ENCODE results near the gene GTF2IRD1.
"Not testable (repeated sequence)": the region's sequence is repeated elsewhere in the genome, so short reads cannot be mapped to it uniquely, and the experiment has no call there.

The GTF2IRD1 gene

DNA sequence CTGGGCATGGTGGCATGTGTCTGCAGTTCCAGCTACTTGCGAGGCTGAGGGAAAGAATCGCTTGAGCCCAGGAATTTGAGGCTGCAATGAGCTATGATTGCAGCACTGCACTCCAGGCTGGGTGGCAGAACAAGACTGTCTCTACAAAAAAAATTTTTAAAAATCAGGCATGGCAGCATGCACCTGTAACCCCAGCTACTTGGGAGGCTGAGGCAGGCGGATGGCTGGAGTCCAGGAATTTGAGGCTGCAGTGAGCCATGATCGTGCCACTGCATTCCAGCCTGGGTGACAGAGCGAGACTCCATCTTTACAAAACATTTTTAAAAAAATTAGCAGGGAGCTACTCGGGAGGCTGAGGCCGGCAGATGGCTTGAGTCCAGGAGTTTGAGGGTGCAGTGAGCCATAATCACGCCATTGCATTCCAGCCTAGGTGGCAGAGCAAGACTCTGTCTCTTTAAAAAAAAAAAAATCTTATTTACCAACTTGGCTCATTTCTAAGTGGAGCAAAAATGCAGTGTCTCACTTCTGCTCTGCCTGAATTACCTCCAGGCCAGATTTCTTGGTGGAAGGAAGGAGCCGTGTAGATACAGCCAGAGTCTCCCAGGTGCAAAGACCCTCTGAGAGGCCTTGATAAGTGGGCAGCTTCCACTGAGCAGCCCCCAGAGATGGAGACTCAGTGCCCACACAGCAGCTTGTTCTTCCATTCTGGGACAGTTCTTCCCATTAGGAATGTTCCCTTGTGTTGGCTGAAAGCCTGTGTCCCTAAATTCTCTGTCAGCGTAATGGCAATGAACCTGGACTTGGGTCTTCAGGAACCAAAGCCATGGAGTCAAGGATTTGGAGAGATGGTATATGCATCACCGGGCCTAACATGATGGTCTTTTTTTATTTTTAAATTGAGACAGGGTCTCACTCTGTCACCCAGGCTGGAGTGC lies 30.0 kb downstream of the GTF2IRD1 start:
- FAIRE-seq, result no peak
- TF ChIP-seq POLR2AphosphoS5 (IDR thresholded peaks at IDR 0.05; ENCODE audit: low read depth, low read length) (no peak), POLR2A (IDR thresholded peaks at IDR 0.05; ENCODE audit: low read depth, low read length) (no peak), TAF1 (IDR thresholded peaks at IDR 0.05; ENCODE audit: borderline replicate concordance, low read depth, low read length) (no peak)
- DNase-seq (ENCODE audit: insufficient read length), result no peak

- DNase-seq (ENCODE audit: insufficient read length) (no peak), FAIRE-seq (no peak)
- TF ChIP-seq POLR2A (IDR thresholded peaks at IDR 0.05; ENCODE audit: low read depth, low read length), result no peak
- TF ChIP-seq POLR2AphosphoS5 (IDR thresholded peaks at IDR 0.05; ENCODE audit: low read depth, low read length), result no peak
- TF ChIP-seq TAF1 (IDR thresholded peaks at IDR 0.05; ENCODE audit: borderline replicate concordance, low read depth, low read length), result no peak
These were observed 31.9 kb downstream of the GTF2IRD1 start for GRCh38 chr7:74485611-74486010.

DNA sequence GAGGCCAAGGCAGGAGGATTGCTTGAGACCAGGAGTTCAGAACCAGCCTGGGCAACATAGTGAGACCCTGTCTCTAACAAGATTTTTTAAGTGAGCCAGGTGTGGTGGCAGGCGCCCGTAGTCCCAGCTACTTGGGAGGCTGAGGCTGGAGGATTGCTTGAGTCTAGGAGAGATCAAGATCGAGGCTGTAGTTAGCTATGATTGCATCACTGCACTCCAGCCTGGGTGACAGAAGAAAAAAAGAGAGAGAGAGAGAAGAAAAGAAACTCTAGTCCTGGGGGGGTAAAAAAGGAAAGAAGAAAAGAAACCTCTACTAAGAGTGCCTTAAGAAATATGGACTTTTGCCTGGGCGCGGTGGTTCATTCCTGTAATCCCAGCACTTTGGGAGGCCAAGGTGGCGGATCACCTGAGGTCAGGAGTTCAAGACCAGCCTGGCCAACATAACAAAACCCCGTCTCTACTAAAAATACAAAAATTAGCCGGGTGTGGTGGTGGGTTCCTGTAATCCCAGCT lies 34.9 kb downstream of the GTF2IRD1 start:
- not testable (repeated sequence) for FAIRE-seq; DNase-seq (ENCODE audit: insufficient read length)

DNA sequence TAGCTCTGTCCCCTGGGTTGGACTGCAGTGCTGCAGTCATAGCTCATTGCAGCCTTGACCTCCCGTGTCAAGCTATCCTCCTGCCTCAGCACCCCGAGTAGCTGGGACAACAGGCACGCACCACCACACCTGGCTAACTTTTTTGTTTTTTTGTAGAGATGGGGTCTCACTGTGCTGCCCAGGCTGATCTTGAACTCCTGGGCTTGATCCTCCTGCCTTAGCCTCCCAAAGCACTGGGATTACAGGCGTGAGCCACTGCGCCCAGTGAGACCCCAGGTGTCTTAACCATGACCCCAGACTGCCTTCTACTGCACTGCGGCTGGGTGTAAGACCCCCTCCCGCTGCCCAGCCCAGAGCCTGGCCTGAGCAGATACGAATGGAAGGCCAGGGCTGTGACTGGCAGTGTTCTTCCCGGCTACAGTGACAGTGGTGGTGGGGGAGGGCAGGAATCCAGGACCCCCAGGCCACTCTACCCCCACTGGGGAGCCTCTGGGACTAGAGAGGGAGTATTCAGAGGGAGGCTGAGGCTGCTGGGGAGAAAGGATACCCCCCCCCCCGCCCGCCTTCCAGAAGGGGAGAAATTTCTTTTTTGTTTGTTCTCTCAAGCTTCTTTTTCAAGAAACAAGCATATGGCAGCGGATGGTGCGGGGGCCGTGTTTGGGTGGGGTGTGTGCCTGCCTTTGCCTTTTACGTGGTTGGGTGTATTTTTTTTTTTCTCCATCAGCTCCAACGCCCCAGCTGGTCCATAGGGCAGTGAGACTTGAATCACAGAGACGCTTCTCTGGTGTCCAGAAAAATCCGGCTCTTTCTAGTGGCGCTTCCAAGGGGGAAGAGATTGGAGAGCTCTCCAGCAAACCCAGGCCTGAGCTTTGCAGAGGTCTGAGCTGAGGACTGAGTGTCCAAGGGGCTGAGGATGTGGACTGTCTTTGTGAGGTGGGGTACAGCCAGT lies 36.6 kb downstream of the GTF2IRD1 start:
- FAIRE-seq (no peak), DNase-seq (ENCODE audit: insufficient read length) (no peak)
- TF ChIP-seq POLR2AphosphoS5 (IDR thresholded peaks at IDR 0.05; ENCODE audit: low read depth, low read length) (no peak), POLR2A (IDR thresholded peaks at IDR 0.05; ENCODE audit: low read depth, low read length) (no peak), TAF1 (IDR thresholded peaks at IDR 0.05; ENCODE audit: borderline replicate concordance, low read depth, low read length) (no peak)

DNA sequence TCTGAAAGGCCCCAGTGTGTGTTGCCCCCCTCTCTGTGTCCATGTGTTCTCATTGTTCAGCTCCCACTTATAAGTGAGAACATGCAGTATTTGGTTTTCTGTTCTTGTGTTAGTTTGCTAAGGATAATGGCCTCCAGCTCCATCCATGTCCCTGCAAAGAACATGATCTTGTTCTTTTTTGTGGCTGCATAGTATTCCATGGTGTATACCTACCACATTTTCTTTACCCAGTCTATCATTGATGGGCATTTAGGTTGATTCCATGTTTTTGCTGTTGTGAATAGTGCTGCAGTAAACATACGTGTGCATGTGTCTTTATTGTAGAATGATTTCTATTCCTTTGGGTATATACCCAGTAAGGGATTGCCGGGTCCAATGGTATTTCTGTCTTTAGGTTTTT lies 37.8 kb downstream of the GTF2IRD1 start:
- not testable (repeated sequence) for DNase-seq (ENCODE audit: insufficient read length); FAIRE-seq

- FAIRE-seq, result no peak
- TF ChIP-seq POLR2AphosphoS5 (IDR thresholded peaks at IDR 0.05; ENCODE audit: low read depth, low read length) (no peak), TAF1 (IDR thresholded peaks at IDR 0.05; ENCODE audit: borderline replicate concordance, low read depth, low read length) (no peak), POLR2A (IDR thresholded peaks at IDR 0.05; ENCODE audit: low read depth, low read length) (no peak)
- DNase-seq (ENCODE audit: insufficient read length), result no peak
These were observed 39.6 kb downstream of the GTF2IRD1 start for GRCh38 chr7:74493295-74493694.

DNA sequence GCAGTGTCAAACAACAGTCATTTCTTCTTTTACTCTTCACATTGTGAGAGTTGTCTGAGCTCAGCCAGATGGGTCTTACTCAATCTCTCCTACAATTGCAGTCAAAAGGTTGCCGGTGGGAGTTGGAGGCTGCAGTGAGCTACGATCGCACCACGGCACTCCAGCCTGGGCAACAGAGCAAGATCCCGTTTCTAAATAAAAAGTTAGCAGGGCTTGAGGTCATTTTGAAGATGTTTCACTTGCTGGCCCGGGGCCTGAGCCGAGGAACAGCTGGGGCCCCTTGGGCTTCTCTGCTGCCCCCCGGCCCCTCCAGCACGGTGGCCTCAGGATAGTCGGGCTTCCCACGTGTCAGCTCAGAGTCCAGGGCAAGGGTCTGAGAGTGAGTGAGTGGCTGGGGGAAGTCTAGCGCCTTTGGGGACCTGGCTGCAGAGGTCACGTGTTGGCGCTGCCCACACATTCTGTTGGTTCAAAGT lies 40.4 kb downstream of the GTF2IRD1 start:
- DNase-seq (ENCODE audit: insufficient read length) (no peak), FAIRE-seq (no peak)
- no peak for TF ChIP-seq TAF1 (IDR thresholded peaks at IDR 0.05; ENCODE audit: borderline replicate concordance, low read depth, low read length)

DNA sequence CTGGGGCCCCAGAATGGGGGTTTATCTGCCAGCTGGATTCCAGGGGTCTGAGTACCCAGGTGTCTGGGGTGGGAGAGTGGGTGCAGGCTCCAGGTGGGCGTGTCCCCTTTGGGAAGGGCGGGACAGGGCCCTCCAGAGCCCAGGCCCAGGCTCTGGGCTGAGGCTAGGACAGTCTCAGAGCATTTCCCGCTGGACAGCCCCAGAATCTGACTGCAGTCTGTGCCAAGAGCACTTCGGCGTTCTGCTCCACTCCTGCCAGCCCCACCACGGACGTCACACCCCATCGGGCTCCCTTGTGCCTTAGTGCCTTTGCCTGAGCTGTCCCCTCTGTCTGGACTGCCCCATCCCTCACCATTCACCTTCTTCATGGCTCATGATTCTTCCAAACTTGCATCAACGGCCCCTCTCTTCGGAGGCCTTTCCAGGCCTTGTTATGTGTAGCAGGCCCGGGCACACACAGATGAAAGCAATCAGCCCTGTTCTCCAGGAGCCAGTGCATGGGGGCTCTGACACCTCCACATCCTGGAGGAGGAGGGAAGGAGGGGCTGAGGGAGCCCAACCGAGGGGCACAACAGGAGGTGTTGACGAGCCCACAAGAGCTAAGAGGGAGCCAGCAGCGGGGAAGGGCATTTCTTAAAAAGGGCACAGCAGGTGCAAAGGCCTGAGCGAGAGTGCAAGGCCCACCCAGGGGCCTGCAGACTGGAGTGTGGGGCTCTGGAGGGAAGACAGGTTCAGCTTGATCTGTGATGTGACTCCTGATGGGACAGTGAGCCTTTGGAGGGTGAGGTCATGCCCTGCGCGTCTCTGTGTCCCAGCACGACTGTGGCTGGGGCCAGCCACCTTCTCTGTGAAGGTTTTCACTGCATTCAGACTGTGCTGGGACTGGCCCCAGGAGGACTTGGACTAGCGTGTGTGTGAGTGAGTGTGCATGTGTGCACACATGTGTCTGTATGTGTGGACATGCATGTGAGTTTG lies 41.7 kb downstream of the GTF2IRD1 start:
- no peak for DNase-seq (ENCODE audit: insufficient read length)
- no peak for TF ChIP-seq POLR2AphosphoS5 (IDR thresholded peaks at IDR 0.05; ENCODE audit: low read depth, low read length)
- TF ChIP-seq POLR2A (IDR thresholded peaks at IDR 0.05; ENCODE audit: low read depth, low read length), result no peak
- no peak for TF ChIP-seq TAF1 (IDR thresholded peaks at IDR 0.05; ENCODE audit: borderline replicate concordance, low read depth, low read length)
- FAIRE-seq, result no peak

DNA sequence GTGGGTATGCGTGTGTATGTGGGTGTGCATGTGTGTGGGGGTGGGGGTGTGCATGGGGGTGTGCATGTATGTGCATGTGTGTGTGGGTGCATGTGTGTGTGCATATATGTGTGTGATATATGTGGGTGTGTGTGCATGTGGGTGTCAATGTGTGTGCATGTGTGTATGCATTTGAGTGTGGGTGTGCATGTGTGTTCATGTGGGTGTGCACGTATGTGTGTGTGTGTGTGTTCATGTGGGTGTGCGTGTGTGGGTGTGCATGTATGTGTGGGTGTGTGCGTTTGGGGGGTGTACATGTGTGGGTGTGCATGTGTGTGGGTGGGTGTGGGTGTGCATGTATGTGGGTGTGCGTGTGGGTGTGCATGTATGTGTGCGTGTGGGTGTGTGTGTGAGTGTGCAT lies 42.6 kb downstream of the GTF2IRD1 start:
- TF ChIP-seq TAF1 (IDR thresholded peaks at IDR 0.05; ENCODE audit: borderline replicate concordance, low read depth, low read length) (no peak), POLR2AphosphoS5 (IDR thresholded peaks at IDR 0.05; ENCODE audit: low read depth, low read length) (no peak), POLR2A (IDR thresholded peaks at IDR 0.05; ENCODE audit: low read depth, low read length) (no peak)
- DNase-seq (ENCODE audit: insufficient read length) (no peak), FAIRE-seq (no peak)

DNA sequence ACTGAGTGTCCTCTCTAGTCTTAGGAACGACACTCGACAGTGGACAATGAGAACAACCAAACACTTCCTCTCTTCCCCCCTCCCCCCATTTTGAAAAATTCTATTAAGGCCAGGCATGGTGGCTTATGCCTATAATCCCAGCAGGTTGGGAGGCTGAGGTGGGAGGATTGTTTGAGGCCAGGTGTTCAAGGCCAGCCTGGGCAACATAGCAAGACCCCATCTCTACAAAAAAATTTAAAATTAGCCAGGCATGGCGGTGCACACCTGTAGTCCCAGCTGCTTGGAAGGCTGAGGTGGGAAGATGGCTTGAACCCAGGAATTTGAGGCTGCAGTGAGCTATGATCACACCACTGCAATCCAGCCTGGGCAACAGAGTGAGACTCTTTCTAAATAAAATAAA lies 43.1 kb downstream of the GTF2IRD1 start:
- not testable (repeated sequence) for FAIRE-seq; DNase-seq (ENCODE audit: insufficient read length)

DNA sequence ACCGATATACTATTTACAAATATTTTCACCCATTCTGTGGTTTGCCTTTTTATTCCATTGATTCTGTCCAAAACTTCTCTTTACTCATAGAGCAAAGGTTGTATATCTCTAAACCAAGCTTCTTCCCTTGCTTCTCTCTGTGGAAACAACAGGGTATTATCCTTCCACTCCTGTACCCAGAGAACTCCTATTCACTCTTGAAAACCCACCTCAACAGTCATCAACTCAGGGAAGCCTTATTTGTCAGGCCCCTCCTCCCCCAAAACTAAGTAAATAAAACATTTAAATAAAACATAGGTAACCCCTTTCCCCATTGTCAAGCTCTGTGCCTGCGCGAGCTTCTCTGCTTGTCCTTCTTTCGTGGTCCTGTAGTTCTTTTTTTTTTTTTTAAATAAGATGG lies 44.6 kb downstream of the GTF2IRD1 start:
- FAIRE-seq (no peak), DNase-seq (ENCODE audit: insufficient read length) (no peak)
- no peak for TF ChIP-seq POLR2A (IDR thresholded peaks at IDR 0.05; ENCODE audit: low read depth, low read length)
- TF ChIP-seq TAF1 (IDR thresholded peaks at IDR 0.05; ENCODE audit: borderline replicate concordance, low read depth, low read length), result no peak
- no peak for TF ChIP-seq POLR2AphosphoS5 (IDR thresholded peaks at IDR 0.05; ENCODE audit: low read depth, low read length)
